Measurements from ENCODE around the gene LMX1B.

The LMX1B gene

GRCh38 chr9:126623667-126624478, 10.1 kb downstream of the LMX1B start:
- H3K27ac ChIP-seq = no peak overlapping the region
- TF ChIP-seq ZFX (IDR thresholded peaks at IDR 0.05; ENCODE audit: borderline replicate concordance) = no peak
- TF ChIP-seq, protein P1, sequence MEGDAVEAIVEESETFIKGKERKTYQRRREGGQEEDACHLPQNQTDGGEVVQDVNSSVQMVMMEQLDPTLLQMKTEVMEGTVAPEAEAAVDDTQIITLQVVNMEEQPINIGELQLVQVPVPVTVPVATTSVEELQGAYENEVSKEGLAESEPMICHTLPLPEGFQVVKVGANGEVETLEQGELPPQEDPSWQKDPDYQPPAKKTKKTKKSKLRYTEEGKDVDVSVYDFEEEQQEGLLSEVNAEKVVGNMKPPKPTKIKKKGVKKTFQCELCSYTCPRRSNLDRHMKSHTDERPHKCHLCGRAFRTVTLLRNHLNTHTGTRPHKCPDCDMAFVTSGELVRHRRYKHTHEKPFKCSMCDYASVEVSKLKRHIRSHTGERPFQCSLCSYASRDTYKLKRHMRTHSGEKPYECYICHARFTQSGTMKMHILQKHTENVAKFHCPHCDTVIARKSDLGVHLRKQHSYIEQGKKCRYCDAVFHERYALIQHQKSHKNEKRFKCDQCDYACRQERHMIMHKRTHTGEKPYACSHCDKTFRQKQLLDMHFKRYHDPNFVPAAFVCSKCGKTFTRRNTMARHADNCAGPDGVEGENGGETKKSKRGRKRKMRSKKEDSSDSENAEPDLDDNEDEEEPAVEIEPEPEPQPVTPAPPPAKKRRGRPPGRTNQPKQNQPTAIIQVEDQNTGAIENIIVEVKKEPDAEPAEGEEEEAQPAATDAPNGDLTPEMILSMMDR (IDR thresholded peaks at IDR 0.05) = no peak

DNA sequence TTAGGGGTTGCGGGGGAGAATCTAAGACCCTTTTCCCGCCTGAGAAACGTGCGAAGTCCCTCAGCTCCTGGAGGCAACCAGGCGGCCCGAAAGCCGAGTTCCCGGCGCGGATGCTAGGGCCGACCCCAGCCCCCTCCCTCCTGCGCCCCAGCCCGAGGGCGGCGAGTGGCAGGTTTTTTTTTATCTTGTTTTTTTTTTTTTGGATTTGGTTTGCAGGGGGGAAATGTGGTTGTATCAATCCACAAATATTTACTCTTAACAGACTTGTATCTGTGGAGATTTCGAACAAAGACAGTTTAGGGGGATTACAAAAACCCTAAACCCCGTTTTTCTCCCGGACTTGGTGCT, 10.7 kb downstream of the LMX1B start:
- TF ChIP-seq, protein P1 (IDR thresholded peaks at IDR 0.05) = no peak
- no peak for TF ChIP-seq ZFX (IDR thresholded peaks at IDR 0.05; ENCODE audit: borderline replicate concordance)

DNA sequence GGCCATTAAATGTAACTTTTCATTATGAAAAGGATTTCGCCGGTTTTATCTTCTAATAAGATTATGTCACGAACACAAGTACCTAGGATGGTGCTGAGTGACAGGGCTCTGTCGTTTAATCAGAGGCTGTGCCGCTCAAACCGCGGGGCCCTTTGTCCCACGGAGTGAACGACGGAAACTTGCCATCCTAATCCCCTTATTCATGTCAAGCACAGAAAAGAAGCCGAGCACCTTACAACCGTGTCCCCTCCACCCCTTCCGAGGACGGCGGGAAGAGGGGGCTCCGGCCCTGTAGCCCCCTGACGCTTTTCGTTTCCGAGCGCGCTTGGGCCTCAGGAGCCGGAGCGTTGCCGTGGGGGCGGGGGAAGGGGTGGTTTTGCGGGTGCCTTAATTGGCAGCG, 11.2 kb downstream of the LMX1B start:
- no peak for TF ChIP-seq ZFX (IDR thresholded peaks at IDR 0.05; ENCODE audit: borderline replicate concordance)
- TF ChIP-seq, protein P1 (IDR thresholded peaks at IDR 0.05) = no peak

More for the DNA sequence above, 10.7 kb downstream of the LMX1B start:
- H3K27ac ChIP-seq = no peak overlapping the region

GRCh38 chr9:126625329-126626126, 11.8 kb downstream of the LMX1B start:
- TF ChIP-seq, protein P1 (IDR thresholded peaks at IDR 0.05) = no peak
- no peak for TF ChIP-seq ZFX (IDR thresholded peaks at IDR 0.05; ENCODE audit: borderline replicate concordance)

More for the DNA sequence above, 11.2 kb downstream of the LMX1B start:
- H3K27ac ChIP-seq = no peak overlapping the region

GRCh38 chr9:126626127-126626925, 12.6 kb downstream of the LMX1B start:
- no peak overlapping the region for H3K27ac ChIP-seq
- TF ChIP-seq ZFX (IDR thresholded peaks at IDR 0.05; ENCODE audit: borderline replicate concordance) = no peak
- TF ChIP-seq, protein P1 (IDR thresholded peaks at IDR 0.05) = no peak

More at GRCh38 chr9:126625329-126626126, 11.8 kb downstream of the LMX1B start:
- no peak overlapping the region for H3K27ac ChIP-seq

- TF ChIP-seq, protein P1 (IDR thresholded peaks at IDR 0.05) = no peak
- no peak overlapping the region for H3K27ac ChIP-seq
Measured at GRCh38 chr9:126626926-126627233, 13.2 kb downstream of the LMX1B start.
